ENCODE measurements around the gene KDSR. TPM values are rescaled to one million over a fixed set of nuclear protein-coding genes. Genes with fewer than 3 reads are reported as not detected.

Gene KDSR
- total and polyA plus RNA-seq, 2 of the 13 experiments (the other 11 are each of a cell fraction or from before 2014, with no cell fraction given), result 10.4 to 20.9 TPM

DNA sequence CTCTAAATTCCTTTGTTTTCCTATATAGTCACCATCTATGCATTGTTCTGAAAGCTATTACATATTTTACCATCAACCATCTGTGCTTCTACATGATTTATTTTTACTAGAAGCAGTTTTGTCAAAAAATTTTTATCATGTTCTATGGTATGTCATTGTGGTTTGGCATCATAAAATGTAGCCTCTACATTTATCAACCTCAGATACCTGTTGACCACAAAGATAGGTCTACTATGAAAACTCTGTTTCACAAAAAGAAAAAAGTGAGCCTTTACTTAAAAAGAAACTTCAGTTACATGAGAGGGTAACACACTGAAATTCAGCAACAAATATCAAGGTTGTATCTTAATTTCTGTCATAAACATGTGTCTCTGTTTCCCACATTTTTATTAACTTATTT, 51.1 kb downstream of the KDSR start (continued):
- TF ChIP-seq PRDM15 (CRISPR knock-in tag; IDR thresholded peaks at IDR 0.05), result no peak
- TF ChIP-seq ZNF10 (CRISPR knock-in tag; IDR thresholded peaks at IDR 0.05; ENCODE audit: borderline replicate concordance, low read depth), result no peak
- TF ChIP-seq ZNF792 (CRISPR knock-in tag; IDR thresholded peaks at IDR 0.05), result no peak
- TF ChIP-seq ZNF232 (CRISPR knock-in tag; IDR thresholded peaks at IDR 0.05; ENCODE audit: borderline replicate concordance), result no peak
- TF ChIP-seq, protein P1, sequence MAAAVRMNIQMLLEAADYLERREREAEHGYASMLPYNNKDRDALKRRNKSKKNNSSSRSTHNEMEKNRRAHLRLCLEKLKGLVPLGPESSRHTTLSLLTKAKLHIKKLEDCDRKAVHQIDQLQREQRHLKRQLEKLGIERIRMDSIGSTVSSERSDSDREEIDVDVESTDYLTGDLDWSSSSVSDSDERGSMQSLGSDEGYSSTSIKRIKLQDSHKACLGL (CRISPR knock-in tag; IDR thresholded peaks at IDR 0.05), result no peak

DNA sequence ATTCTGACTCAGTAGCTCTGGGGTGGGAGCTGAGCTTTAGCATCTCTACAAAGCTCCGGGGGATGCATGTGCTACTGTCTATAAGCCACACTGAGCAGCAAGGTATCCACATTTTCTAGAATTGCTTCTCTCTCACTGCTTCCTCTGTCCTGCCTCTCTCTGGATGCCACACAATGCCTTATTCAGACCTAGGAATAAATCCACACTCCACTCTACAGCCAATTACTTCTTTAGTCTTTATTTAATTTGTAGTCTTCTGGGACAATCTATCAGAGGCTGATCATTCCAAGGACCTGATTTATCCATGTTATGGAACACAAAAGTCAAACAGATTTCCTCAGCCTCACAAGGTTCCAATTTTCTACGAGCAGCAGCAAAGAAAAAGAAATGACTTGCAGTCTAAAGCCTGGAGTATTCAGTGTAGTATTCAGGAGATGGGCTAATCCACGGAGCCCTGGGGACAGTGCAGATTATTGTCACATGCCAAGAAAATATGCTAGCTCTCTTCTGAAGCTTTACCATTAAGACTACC, 51.8 kb downstream of the KDSR start:
- POLR2A ChIA-PET, result no interaction called here
- no peaks in the 10 kb centered on the region for H3K36me3 ChIP-seq (replicated peaks in 1 of 2; ENCODE audit: control insufficient read depth in 1 of 2, insufficient read depth in 2 of 2, low read length in 2 of 2)
- H3K4me2 ChIP-seq (ENCODE audit: low read depth, low read length), result no peak overlapping the region
- BruUV-seq (replicated peaks), result no TSS peak
- DNase-seq (ENCODE audit: low spot score) (no peak), ATAC-seq (no peak), FAIRE-seq (no peak)
- TF ChIP-seq BRD4 (CRISPR knock-in tag; IDR thresholded peaks at IDR 0.05), result no peak
- TF ChIP-seq ZNF510 (CRISPR knock-in tag; IDR thresholded peaks at IDR 0.05; ENCODE audit: low read depth), result no peak
- TF ChIP-seq ZNF556 (CRISPR knock-in tag; IDR thresholded peaks at IDR 0.05; ENCODE audit: borderline replicate concordance), result no peak
- no peak for TF ChIP-seq ZNF136 (CRISPR knock-in tag; IDR thresholded peaks at IDR 0.05; ENCODE audit: low read depth)
- no peak for TF ChIP-seq ZNF883 (CRISPR knock-in tag; IDR thresholded peaks at IDR 0.05; ENCODE audit: not compliant biosample characterization)
- TF ChIP-seq ZNF576 (CRISPR knock-in tag; IDR thresholded peaks at IDR 0.05), result no peak
- TF ChIP-seq HOXA7 (CRISPR knock-in tag; IDR thresholded peaks at IDR 0.05), result no peak
- H3K4me3 ChIP-seq (replicated peaks in 1 of 3; ENCODE audit: insufficient read depth in 1 of 3, low read depth in 2 of 3, low read length in 3 of 3), result no peak overlapping the region
- H3K9me3 ChIP-seq (ENCODE audit: low read length), result no peaks in the 10 kb centered on the region
- intact Hi-C loops (cut with micrococcal nuclease; ENCODE audit: unreplicated experiment), result no loop called here
- no peak overlapping the region for H3K9ac ChIP-seq (ENCODE audit: insufficient read depth, low read depth, low read length)
- H2AFZ ChIP-seq (ENCODE audit: low read length), result no peak overlapping the region
- no peaks in the 10 kb centered on the region for H4K20me1 ChIP-seq (ENCODE audit: insufficient read depth, low read length)
- H3K27ac ChIP-seq (ENCODE audit: extremely low read length, insufficient read depth, low read length), result no peak overlapping the region
- CTCF ChIA-PET (ENCODE audit: low intra/inter-chr PET ratio, low total read pairs), result no interaction called here
- H3K27me3 ChIP-seq (ENCODE audit: control insufficient read depth in 1 of 2, insufficient read depth in 2 of 2, low read length in 2 of 2), result peaks cover 0 to 32% of the 10 kb centered on the region in 2 experiments; a peak in 4 of 5 replicates
- in situ Hi-C loops (cut with HindIII; ENCODE audit: extremely low pct_ligation_motif_present, low pct_unique_long_range_greater_than_20kb), result loop anchor here (10.0 kb wide), 1 partner anchor 180 kb away; no protein-coding TSS in a partner anchor
- H3K79me2 ChIP-seq (ENCODE audit: insufficient read depth, low read length), result no peaks in the 10 kb centered on the region
- 3% methylated on average over 2 of the region's 3 CpGs for WGBS (ENCODE audit: low lambda C conversion rate)
- H3K4me1 ChIP-seq (ENCODE audit: insufficient read depth, low read length), result peaks cover 27% of the 10 kb centered on the region

Measured in HepG2 (cell line).